K562 treated with DMSO at 1 percent for 12 hours (cell line): Measurements from ENCODE around the gene CERS3. TPM values are rescaled to one million over a fixed set of nuclear protein-coding genes. Genes with fewer than 3 reads are reported as not detected.

ENCODE experiments used
- total RNA-seq: library from RNA; unstranded; fragments of 300-600 nt; gene quantifications from 2 replicates; pipeline ENCODE4 v1.2.3, GENCODE V29; 2022; ENCODE audit not compliant: insufficient read depth

The CERS3 gene
- total RNA-seq = not detected in 2 replicates

DNA sequence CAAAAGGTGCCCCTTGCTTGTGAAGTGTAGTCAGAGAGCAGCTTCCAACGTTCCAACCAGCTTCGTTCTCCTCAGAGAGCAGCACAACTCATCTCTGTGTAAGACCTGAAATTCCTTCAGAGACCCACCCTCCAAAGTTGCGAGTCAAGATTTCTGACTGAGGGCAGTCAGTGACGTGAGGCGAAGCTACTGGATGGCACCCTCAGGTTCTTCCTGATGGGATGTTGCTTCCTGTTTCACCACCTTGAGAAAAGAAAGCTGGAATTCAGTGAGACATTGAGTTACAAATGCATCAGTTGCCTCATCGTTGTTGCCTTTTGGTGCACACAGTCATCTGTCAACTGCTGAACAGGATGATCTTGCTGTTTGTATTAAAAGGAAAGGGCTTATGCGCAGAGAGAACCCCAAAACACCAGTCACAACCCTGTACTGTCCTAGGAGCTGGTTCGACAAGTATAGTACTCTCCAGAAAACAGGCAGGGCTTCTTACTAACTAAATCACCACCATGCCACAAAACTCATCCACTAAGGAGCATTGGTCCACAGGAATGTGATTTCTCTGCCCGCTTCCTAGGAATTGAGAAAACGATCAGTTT is at the start of gene CERS3:
CERS3 (minus strand) TSS at position 118 of the 596 bp plus-strand sequence. CDS start 27,101 bp downstream, outside the sequence.

Other genes with a start within 250 kb of the CERS3 start
- 0.12 TPM in 1 of 2 replicates, not detected in the other for gene ADAMTS17, start 187.0 kb downstream of the CERS3 start, total RNA-seq
- gene LINS1, start 73.2 kb upstream of the CERS3 start, total RNA-seq = 3.5 and 7.5 TPM in 2 replicates
- gene ASB7, start 73.6 kb upstream of the CERS3 start, total RNA-seq = 1.8 and 7.9 TPM in 2 replicates